Measurements from ENCODE around the gene MAGI2. TPM values are rescaled to one million over a fixed set of nuclear protein-coding genes. Genes with fewer than 3 reads are reported as not detected.

The MAGI2 gene
- total RNA-seq, 1 experiment from 2014 or later: 0.52 TPM

- intact Hi-C loops (cut with micrococcal nuclease; ENCODE audit: unreplicated experiment): no loop called here
- Mint-ChIP-seq H3K27me3 (ENCODE audit: unreplicated experiment) (no peaks in the 10 kb centered on the region), H3K4me1 (ENCODE audit: low read depth, unreplicated experiment) (no peaks in the 10 kb centered on the region), H3K9me3 (ENCODE audit: low read depth, unreplicated experiment) (no peaks in the 10 kb centered on the region), H3K36me3 (ENCODE audit: insufficient read depth, unreplicated experiment) (no peaks in the 10 kb centered on the region), H3K4me3 (ENCODE audit: low read depth, unreplicated experiment) (no peak overlapping the region), H3K27ac (ENCODE audit: unreplicated experiment) (no peak overlapping the region)
- TF ChIP-seq CTCF (IDR thresholded peaks at IDR 0.05; ENCODE audit: unreplicated experiment): no peak
- no peak for DNase-seq
- CTCF ChIA-PET: interaction anchor here (0.6 kb wide), 1 partner anchor 711 kb away, joined by 3 read pairs; no protein-coding TSS in a partner anchor
- BruUV-seq (replicated peaks): no TSS peak
Observed at GRCh38 chr7:78427209-78427608, 1026.3 kb downstream of the MAGI2 start.

GRCh38 chr7:78420001-78420400 is 1033.5 kb downstream of the MAGI2 start:
- no TSS peak for BruUV-seq (replicated peaks)
- H3K27ac Mint-ChIP-seq (ENCODE audit: unreplicated experiment): no peak overlapping the region
- H3K36me3 Mint-ChIP-seq (ENCODE audit: insufficient read depth, unreplicated experiment): no peaks in the 10 kb centered on the region
- CTCF ChIA-PET: no interaction called here
- H3K9me3 Mint-ChIP-seq (ENCODE audit: low read depth, unreplicated experiment): no peaks in the 10 kb centered on the region
- intact Hi-C loops (cut with micrococcal nuclease; ENCODE audit: unreplicated experiment): no loop called here
- no peak for TF ChIP-seq CTCF (IDR thresholded peaks at IDR 0.05; ENCODE audit: unreplicated experiment)
- DNase-seq: no peak
- no peak overlapping the region for H3K4me3 Mint-ChIP-seq (ENCODE audit: low read depth, unreplicated experiment)
- no peaks in the 10 kb centered on the region for H3K4me1 Mint-ChIP-seq (ENCODE audit: low read depth, unreplicated experiment)
- H3K27me3 Mint-ChIP-seq (ENCODE audit: unreplicated experiment): no peaks in the 10 kb centered on the region

GRCh38 chr7:78417180-78417853 is 1036.2 kb downstream of the MAGI2 start:
- Mint-ChIP-seq H3K4me3 (ENCODE audit: low read depth, unreplicated experiment) (no peak overlapping the region), H3K27me3 (ENCODE audit: unreplicated experiment) (peaks cover 13% of the 10 kb centered on the region), H3K4me1 (ENCODE audit: low read depth, unreplicated experiment) (no peaks in the 10 kb centered on the region), H3K9me3 (ENCODE audit: low read depth, unreplicated experiment) (no peaks in the 10 kb centered on the region), H3K36me3 (ENCODE audit: insufficient read depth, unreplicated experiment) (no peaks in the 10 kb centered on the region), H3K27ac (ENCODE audit: unreplicated experiment) (no peak overlapping the region)
- intact Hi-C loops (cut with micrococcal nuclease; ENCODE audit: unreplicated experiment): no loop called here
- CTCF ChIA-PET: no interaction called here
- no TSS peak for BruUV-seq (replicated peaks)
- no peak for DNase-seq
- TF ChIP-seq CTCF (IDR thresholded peaks at IDR 0.05; ENCODE audit: unreplicated experiment): no peak

GRCh38 chr7:78413568-78413967 is 1039.9 kb downstream of the MAGI2 start:
- CTCF ChIA-PET: no interaction called here
- Mint-ChIP-seq H3K27ac (ENCODE audit: unreplicated experiment) (no peak overlapping the region), H3K4me1 (ENCODE audit: low read depth, unreplicated experiment) (no peaks in the 10 kb centered on the region), H3K9me3 (ENCODE audit: low read depth, unreplicated experiment) (no peaks in the 10 kb centered on the region), H3K27me3 (ENCODE audit: unreplicated experiment) (peaks cover 20% of the 10 kb centered on the region), H3K4me3 (ENCODE audit: low read depth, unreplicated experiment) (no peak overlapping the region), H3K36me3 (ENCODE audit: insufficient read depth, unreplicated experiment) (no peaks in the 10 kb centered on the region)
- BruUV-seq (replicated peaks): no TSS peak
- DNase-seq: no peak
- intact Hi-C loops (cut with micrococcal nuclease; ENCODE audit: unreplicated experiment): no loop called here
- TF ChIP-seq CTCF (IDR thresholded peaks at IDR 0.05; ENCODE audit: unreplicated experiment): no peak
